Measurements from ENCODE around the gene CEBPE.

- TF ChIP-seq, protein P1, sequence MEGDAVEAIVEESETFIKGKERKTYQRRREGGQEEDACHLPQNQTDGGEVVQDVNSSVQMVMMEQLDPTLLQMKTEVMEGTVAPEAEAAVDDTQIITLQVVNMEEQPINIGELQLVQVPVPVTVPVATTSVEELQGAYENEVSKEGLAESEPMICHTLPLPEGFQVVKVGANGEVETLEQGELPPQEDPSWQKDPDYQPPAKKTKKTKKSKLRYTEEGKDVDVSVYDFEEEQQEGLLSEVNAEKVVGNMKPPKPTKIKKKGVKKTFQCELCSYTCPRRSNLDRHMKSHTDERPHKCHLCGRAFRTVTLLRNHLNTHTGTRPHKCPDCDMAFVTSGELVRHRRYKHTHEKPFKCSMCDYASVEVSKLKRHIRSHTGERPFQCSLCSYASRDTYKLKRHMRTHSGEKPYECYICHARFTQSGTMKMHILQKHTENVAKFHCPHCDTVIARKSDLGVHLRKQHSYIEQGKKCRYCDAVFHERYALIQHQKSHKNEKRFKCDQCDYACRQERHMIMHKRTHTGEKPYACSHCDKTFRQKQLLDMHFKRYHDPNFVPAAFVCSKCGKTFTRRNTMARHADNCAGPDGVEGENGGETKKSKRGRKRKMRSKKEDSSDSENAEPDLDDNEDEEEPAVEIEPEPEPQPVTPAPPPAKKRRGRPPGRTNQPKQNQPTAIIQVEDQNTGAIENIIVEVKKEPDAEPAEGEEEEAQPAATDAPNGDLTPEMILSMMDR (IDR thresholded peaks at IDR 0.05) = no peak
- TF ChIP-seq POLR2A (IDR thresholded peaks at IDR 0.05) = no peak
- no peak for TF ChIP-seq EP300 (IDR thresholded peaks at IDR 0.05)
- no peak for TF ChIP-seq POLR2AphosphoS5 (IDR thresholded peaks at IDR 0.05)
Observed at GRCh38 chr14:23110579-23111365, 8.3 kb downstream of the CEBPE start.

Measured in sigmoid colon (tissue), 4 donors.